Lung (tissue), 12 donors: ENCODE results near the gene ZNF79. TPM values are rescaled to one million over a fixed set of nuclear protein-coding genes. Genes with fewer than 3 reads are reported as not detected.

ENCODE experiments used
- ATAC-seq: fragments of 200-7000 bp; cut with Tn5 transposase; one replicate; pipeline ENCODE4 v1.9.1; 2020; ENCODE audit warnings: moderate number of reproducible peaks; ENCODE audit not compliant: insufficient read depth, low FRiP score
- DNase-seq, 3 donors: peaks; one replicate each; pipeline ENCODE4 v3.0.0-alpha.2; 2013 to 2017
- H3K27ac ChIP-seq, 2 donors: one replicate each; pipeline ENCODE4 v1.5.1; 2013; ENCODE audit warnings: mild to moderate bottlenecking in 2 of 2, moderate library complexity in 2 of 2, control low read depth in 1 of 2, inconsistent platforms in 1 of 2, low read depth in 1 of 2, low read length in 1 of 2
- H3K27me3 ChIP-seq, 3 donors: one replicate each; pipeline ENCODE4 v1.5.1; 2013; ENCODE audit warnings: low read length in 2 of 3; ENCODE audit not compliant: control insufficient read depth in 3 of 3, insufficient read depth in 3 of 3
- H3K36me3 ChIP-seq, 4 donors: one replicate each; pipeline ENCODE4 v1.5.1; 2013; ENCODE audit warnings: low read length in 4 of 4, mild to moderate bottlenecking in 1 of 4, moderate library complexity in 1 of 4; ENCODE audit not compliant: control insufficient read depth in 4 of 4, insufficient read depth in 4 of 4
- H3K4me1 ChIP-seq, 5 donors: one replicate each; pipeline ENCODE4 v1.5.1; 2013; ENCODE audit warnings: low read length in 5 of 5, mild to moderate bottlenecking in 2 of 5, moderate library complexity in 1 of 5; ENCODE audit not compliant: control insufficient read depth in 5 of 5, insufficient read depth in 5 of 5
- H3K4me3 ChIP-seq: one replicate; pipeline ENCODE4 v1.5.1; 2013; ENCODE audit warnings: mild to moderate bottlenecking, control low read depth, moderate library complexity
- H3K9ac ChIP-seq, 2 donors: one replicate each; pipeline ENCODE4 v1.5.1; 2013; ENCODE audit warnings: low read length in 2 of 2, control low read depth in 1 of 2; ENCODE audit not compliant: insufficient read depth in 1 of 2
- H3K9me3 ChIP-seq, 4 donors: one replicate each; pipeline ENCODE4 v1.5.1; 2013; ENCODE audit warnings: low read length in 3 of 4, mild to moderate bottlenecking in 1 of 4, moderate library complexity in 1 of 4; ENCODE audit not compliant: control insufficient read depth in 4 of 4, insufficient read depth in 3 of 4
- WGBS, 2 donors: extraction: QIAGEN DNeasy Blood & Tissue Kit; methylation state at CpG; one replicate each; pipeline ENCODE4 v1.1.7; 2013; 5-methylcytosine and 5-hydroxymethylcytosine counted together
- polyA plus RNA-seq, 2 donors: library from polyadenylated mRNA; stranded (reverse); fragments of 200-250 nt; gene quantifications; one replicate each; pipeline ENCODE4 v1.2.1, GENCODE V29; 2013
- total RNA-seq, 2 donors: library from RNA; depleted of rRNA in 1 of 2; stranded (reverse); fragments of >200 nt in 1 of 2; gene quantifications; one replicate each; pipeline ENCODE4 v1.2.1, GENCODE V29; 2014 to 2021
- TF ChIP-seq, protein P1 (sequence below): IDR thresholded peaks from 2 replicates; pipeline ENCODE4 v1.5.1; 2012; ENCODE audit warnings: mild to moderate bottlenecking; ENCODE audit errors: control extremely low read depth, extremely low read depth
- donor health status: control.
- donor health status: control.
- donor health status: Bipolar disorder and iron deficiency.
- donor health status: healthy.
- donor health status: DM: yes; HTN: yes; CAD: no.

The ZNF79 gene
- total and polyA plus RNA-seq, 4 donors, result 3.1 to 9.3 (median 5.9) TPM

DNA sequence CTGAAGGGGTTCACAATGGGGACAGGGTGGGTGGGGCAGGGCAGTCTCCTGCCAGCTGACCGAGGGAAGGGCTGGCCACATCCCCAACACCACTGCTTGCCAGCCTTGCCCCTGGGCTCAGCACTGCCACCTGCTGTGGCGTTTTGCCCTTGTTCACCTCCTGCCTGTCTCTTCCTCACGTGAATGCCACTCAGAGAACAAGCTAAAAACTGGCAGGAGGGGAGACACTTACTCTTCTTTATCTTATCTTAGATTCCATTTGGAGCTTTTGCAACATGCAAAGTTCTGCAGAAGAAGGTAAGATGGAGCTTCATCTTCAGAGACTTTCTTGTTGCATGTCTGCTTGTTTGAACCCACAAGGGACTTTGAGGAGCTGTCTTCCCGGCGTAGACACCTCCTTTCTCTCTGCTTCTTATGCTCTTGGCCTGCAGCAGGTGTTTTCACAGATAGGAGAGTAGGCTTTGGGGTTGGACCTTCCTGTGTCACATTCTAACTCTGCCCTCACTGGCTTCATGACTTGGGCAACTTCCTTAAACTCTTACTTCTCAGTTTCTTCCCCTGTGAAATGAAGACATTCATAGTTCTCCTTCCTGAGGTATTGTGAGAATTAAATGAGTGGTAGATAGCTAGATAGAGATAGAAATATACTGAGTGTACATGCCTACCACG lies 31.3 kb downstream of the ZNF79 start:
- H3K36me3 ChIP-seq, result peaks cover 0 to 28% (median 12%) of the 10 kb centered on the region in 4 donors
- H3K27ac ChIP-seq, result no peak overlapping the region
- DNase-seq (no peak), ATAC-seq (no peak)
- TF ChIP-seq, protein P1, sequence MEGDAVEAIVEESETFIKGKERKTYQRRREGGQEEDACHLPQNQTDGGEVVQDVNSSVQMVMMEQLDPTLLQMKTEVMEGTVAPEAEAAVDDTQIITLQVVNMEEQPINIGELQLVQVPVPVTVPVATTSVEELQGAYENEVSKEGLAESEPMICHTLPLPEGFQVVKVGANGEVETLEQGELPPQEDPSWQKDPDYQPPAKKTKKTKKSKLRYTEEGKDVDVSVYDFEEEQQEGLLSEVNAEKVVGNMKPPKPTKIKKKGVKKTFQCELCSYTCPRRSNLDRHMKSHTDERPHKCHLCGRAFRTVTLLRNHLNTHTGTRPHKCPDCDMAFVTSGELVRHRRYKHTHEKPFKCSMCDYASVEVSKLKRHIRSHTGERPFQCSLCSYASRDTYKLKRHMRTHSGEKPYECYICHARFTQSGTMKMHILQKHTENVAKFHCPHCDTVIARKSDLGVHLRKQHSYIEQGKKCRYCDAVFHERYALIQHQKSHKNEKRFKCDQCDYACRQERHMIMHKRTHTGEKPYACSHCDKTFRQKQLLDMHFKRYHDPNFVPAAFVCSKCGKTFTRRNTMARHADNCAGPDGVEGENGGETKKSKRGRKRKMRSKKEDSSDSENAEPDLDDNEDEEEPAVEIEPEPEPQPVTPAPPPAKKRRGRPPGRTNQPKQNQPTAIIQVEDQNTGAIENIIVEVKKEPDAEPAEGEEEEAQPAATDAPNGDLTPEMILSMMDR, result no peak
- H3K9ac ChIP-seq, result no peak overlapping the region
- H3K27me3 ChIP-seq, result no peaks in the 10 kb centered on the region
- no peaks in the 10 kb centered on the region for H3K9me3 ChIP-seq
- no peak overlapping the region for H3K4me3 ChIP-seq
- WGBS, 2 donors, result 23 to 54% methylated on average over 6 of the region's 6 CpGs
- H3K4me1 ChIP-seq, result peaks cover 0 to 10% (median 7%) of the 10 kb centered on the region in 5 donors

DNA sequence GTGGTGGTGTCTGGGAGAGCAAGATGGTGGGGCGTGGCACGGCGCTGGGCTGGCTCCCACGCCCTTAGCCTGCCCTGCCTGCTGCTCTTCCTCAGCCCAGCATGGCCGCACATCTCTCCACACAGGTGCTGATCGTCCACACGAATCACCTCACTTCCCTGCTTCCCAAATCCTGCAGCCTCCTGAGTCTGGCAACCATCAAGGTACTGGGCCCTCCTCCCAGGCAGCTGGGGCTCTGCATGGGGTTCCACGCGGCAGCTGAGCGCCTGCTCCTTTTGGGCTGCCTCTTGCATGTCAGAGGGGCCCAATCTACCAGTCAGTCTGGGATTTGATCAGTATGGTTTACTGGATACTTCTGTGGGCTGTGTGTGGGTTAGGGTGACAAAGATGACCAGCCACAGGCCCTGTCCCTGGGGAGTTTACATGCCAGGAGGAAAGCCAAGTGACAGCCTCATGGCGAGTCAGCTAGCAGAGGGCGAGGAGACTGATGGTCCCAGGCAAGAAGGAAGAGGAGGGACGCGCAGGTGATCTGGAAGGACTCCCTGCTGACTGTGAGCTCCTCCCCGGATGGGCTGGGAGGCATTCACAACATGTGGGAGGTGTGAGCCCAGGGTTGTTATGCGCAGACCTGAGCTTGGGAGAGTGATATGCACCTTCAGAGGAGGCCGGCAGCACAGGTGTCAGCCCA lies 33.2 kb downstream of the ZNF79 start:
- TF ChIP-seq, protein P1, result no peak
- DNase-seq (no peak), ATAC-seq (no peak)
- H3K9me3 ChIP-seq, result no peaks in the 10 kb centered on the region
- H3K4me1 ChIP-seq, result peaks cover 0 to 7% (median 3%) of the 10 kb centered on the region in 5 donors
- WGBS, 2 donors, result 90 to 91% methylated on average over 17 of the region's 17 CpGs
- peaks cover 5 to 42% (median 16%) of the 10 kb centered on the region in 4 donors for H3K36me3 ChIP-seq
- H3K4me3 ChIP-seq, result no peak overlapping the region
- H3K27ac ChIP-seq, result no peak overlapping the region
- no peaks in the 10 kb centered on the region for H3K27me3 ChIP-seq
- no peak overlapping the region for H3K9ac ChIP-seq

DNA sequence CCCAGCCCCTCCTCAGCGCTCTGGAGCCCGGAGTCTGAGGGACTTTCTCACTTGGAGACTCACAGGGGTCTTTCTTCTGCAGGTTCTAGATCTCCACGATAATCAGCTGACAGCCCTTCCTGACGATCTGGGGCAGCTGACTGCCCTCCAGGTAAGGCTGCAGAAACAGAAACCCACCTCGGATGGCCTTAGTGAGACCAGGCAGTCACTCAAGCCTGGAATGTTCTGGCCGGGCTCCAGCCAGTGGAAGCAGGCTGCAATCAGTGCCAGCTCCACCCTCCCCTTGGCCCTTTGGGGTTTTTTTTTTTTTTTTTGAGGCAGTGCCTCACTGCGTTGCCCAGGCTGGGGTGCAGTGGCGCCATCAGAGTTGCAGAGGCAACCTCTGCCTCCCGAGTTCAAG lies 34.7 kb downstream of the ZNF79 start:
- TF ChIP-seq, protein P1, result no peak
- no peaks in the 10 kb centered on the region for H3K27me3 ChIP-seq
- no peaks in the 10 kb centered on the region for H3K9me3 ChIP-seq
- H3K4me3 ChIP-seq, result no peak overlapping the region
- peaks cover 5 to 51% (median 21%) of the 10 kb centered on the region in 4 donors for H3K36me3 ChIP-seq
- no peak overlapping the region for H3K27ac ChIP-seq
- WGBS, 2 donors, result 67 to 83% methylated on average over 9 of the region's 9 CpGs
- peaks cover 0 to 3% (median 0%) of the 10 kb centered on the region in 5 donors for H3K4me1 ChIP-seq
- ATAC-seq (no peak), DNase-seq (no peak)
- no peak overlapping the region for H3K9ac ChIP-seq
